Vagina (tissue), 2 donors: ENCODE measurements around the gene CTSE.

Experiments
- CTCF ChIP-seq, 3 experiments: fragments of 450-650 bp in 2 of 3; fragments of 200-600 bp in 1 of 3; sonication (generic) in 1 of 3; IDR thresholded peaks; one replicate each; pipeline ENCODE4 v1.5.1; 2017 to 2019; ENCODE audit warnings: antibody characterized with exemption in 3 of 3, mild to moderate bottlenecking in 2 of 3, moderate library complexity in 2 of 3
- POLR2A ChIP-seq, 2 donors: fragments of 450-650 bp; IDR thresholded peaks; one replicate each; pipeline ENCODE4 v1.6.1; 2017; ENCODE audit warnings: antibody characterized with exemption in 2 of 2, mild to moderate bottlenecking in 2 of 2, moderate library complexity in 2 of 2
- POLR2AphosphoS5 ChIP-seq, 2 donors: sonication (generic); formaldehyde crosslinking; IDR thresholded peaks; one replicate each; pipeline ENCODE4 v1.9.0; 2017; ENCODE audit warnings: antibody characterized with exemption in 2 of 2, mild to moderate bottlenecking in 2 of 2, low read depth in 1 of 2; ENCODE audit not compliant: insufficient read depth in 1 of 2

- no peak for TF ChIP-seq CTCF (IDR thresholded peaks at IDR 0.05)
- TF ChIP-seq POLR2A (IDR thresholded peaks at IDR 0.05) = no peak
- no peak for TF ChIP-seq POLR2AphosphoS5 (IDR thresholded peaks at IDR 0.05; ENCODE audit: insufficient read depth in 1 of 2, low read depth in 1 of 2)
Observed at GRCh38 chr1:206035027-206035426, 11.3 kb upstream of the CTSE start.
